Activated B cell treated with CpG ODN at 0.5 μM for 24 hours (primary cell): ENCODE results near the gene SELENOM. TPM values are rescaled to one million over a fixed set of nuclear protein-coding genes. Genes with fewer than 3 reads are reported as not detected.

Source experiments
- ATAC-seq: fragments of 200-7000 bp; cut with Tn5 transposase; one replicate; pipeline ENCODE4 v1.10.0; 2021; ENCODE audit warnings: low read depth, mild to moderate bottlenecking, moderate library complexity
- CTCF ChIA-PET: fragments of 350-600 bp; sonication (Branson Sonifier 250); formaldehyde crosslinking; loops from one replicate; lab custom pipeline; 2021; ENCODE audit warnings: antibody characterized with exemption; lab: Charles Lee
- POLR2A ChIA-PET: fragments of 350-600 bp; sonication (Branson Sonifier 250); formaldehyde crosslinking; loops from one replicate; lab custom pipeline; 2021; ENCODE audit warnings: antibody characterized with exemption; lab: Charles Lee
- DNase-seq: peaks from one replicate; pipeline ENCODE4 v3.0.0; 2022
- H3K27ac Mint-ChIP-seq: one replicate; pipeline ENCODE4 v1.8.0; 2020; ENCODE audit warnings: mixed read lengths
- H3K27me3 Mint-ChIP-seq: one replicate; pipeline ENCODE4 v1.8.0; 2021; ENCODE audit warnings: mixed read lengths
- H3K36me3 Mint-ChIP-seq: one replicate; pipeline ENCODE4 v1.8.0; 2021; ENCODE audit warnings: low read depth, mixed read lengths
- H3K4me1 Mint-ChIP-seq: one replicate; pipeline ENCODE4 v1.8.0; 2021; ENCODE audit warnings: mixed read lengths
- H3K4me3 Mint-ChIP-seq: one replicate; pipeline ENCODE4 v1.8.0; 2020; ENCODE audit warnings: mild to moderate bottlenecking, mixed read lengths
- H3K9me3 Mint-ChIP-seq: one replicate; pipeline ENCODE4 v1.8.0; 2020; ENCODE audit warnings: mixed read lengths
- intact Hi-C: fragments of 100-400 bp; cut with micrococcal nuclease; formaldehyde crosslinking; loops from one replicate; pipeline ENCODE4 v1.15.1; 2024
- total RNA-seq: library from RNA; stranded (reverse); gene quantifications from 2 replicates; pipeline ENCODE4 v1.2.3, GENCODE V29; 2022
- TF ChIP-seq, protein P1 (sequence below): fragments of 200-600 bp; IDR thresholded peaks from one replicate; pipeline ENCODE4 v1.8.0; 2022; ENCODE audit warnings: antibody characterized with exemption, mild to moderate bottlenecking

The SELENOM gene
- total RNA-seq, 1 donor from 2014 or later = 9.0 TPM

DNA sequence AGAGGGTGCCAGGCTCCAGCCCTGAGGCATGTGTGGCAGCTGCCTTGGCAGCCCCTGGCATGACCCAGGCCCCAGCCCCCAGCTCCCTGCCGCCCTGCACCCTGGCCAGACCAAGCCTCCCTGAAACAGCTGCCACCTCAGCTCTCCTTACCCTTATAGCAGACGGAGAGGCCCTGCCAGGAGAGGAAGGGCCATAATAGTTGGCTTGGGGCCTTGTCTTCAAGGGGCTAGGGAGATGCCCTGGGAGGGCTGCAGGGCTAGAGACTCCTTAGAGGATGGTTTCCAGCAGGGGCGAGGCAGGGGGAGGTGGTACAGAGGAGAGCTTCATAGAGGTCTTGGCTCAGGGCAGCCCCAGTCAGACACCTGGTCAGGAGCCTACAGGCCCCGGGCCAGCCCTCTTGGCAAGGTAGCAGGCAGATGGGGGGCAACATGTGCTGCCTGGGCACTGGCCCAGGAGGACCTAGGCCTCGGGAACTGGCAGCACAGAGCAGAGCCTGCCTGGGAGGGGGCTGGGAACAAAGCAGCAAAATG lies 13.3 kb downstream of the SELENOM start:
- Mint-ChIP-seq H3K27me3 (no peaks in the 10 kb centered on the region), H3K4me3 (no peak overlapping the region), H3K4me1 (peaks cover 15% of the 10 kb centered on the region), H3K27ac (no peak overlapping the region), H3K9me3 (no peaks in the 10 kb centered on the region), H3K36me3 (no peaks in the 10 kb centered on the region)
- no peak for ATAC-seq
- no peak for DNase-seq
- ChIA-PET POLR2A (no interaction called here), CTCF (interaction anchor here (1.6 kb wide), 1 partner anchor 117 kb away, joined by 4 read pairs; no protein-coding TSS in a partner anchor)
- intact Hi-C loops = no loop called here
- TF ChIP-seq, protein P1, sequence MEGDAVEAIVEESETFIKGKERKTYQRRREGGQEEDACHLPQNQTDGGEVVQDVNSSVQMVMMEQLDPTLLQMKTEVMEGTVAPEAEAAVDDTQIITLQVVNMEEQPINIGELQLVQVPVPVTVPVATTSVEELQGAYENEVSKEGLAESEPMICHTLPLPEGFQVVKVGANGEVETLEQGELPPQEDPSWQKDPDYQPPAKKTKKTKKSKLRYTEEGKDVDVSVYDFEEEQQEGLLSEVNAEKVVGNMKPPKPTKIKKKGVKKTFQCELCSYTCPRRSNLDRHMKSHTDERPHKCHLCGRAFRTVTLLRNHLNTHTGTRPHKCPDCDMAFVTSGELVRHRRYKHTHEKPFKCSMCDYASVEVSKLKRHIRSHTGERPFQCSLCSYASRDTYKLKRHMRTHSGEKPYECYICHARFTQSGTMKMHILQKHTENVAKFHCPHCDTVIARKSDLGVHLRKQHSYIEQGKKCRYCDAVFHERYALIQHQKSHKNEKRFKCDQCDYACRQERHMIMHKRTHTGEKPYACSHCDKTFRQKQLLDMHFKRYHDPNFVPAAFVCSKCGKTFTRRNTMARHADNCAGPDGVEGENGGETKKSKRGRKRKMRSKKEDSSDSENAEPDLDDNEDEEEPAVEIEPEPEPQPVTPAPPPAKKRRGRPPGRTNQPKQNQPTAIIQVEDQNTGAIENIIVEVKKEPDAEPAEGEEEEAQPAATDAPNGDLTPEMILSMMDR = no peak

DNA sequence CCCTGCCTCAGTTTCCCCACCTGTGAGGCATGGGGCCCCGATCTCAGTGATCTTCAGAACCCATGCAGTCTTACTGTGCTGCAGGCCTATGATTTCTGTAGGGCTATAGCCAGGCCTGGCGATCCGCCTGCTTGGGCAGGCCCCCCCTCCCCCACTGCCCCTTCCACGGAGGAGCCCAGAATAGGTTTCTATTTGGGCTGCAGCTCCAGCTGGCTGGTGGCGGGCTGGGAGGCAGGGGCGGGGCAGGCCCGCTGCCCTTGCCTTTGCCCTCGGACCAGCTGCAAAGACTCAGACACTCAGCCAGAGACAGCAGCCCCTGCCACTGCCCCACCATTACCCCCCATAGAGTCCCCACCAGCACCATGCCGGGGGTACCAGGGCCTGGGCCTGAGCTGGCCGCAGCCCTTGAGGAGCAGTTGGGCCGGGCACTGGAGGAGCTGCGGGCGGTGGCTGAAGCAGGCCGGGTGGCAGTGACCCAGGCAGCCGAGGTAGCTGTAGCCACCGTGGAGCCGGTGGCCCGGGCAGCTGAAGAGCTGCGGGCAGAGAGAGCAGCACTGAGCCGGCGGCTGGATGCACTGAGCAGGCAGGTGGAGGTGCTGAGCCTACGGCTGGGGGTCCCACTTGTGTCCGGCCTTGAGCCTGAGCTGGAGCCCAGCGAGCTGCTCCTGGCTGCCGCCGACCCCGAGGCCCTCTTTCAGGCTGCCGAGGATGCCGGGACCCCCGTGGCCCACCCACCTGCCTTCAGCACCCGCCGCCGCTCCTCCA lies 14.1 kb downstream of the SELENOM start:
- POLR2A ChIA-PET = no interaction called here

DNA sequence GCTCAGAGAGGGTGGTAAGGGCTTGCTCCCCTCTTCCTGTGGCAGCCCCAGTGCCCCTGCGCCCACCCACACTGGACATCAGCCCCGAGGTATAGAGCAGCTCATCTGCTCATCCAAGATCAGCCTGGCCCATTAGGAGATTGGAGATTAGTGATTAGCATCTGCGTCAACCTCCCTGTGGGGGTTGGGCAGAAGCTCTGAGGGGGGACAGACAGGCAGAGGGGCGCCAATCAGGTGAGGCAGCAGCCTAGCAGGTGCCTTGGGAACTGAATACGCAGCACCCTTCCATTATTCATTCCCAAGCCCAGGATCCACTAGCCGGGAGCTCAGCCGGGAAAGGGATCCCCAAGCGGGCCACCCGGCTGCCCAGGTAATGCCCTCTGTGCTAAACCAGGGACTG lies 15.2 kb downstream of the SELENOM start:
- ATAC-seq (no peak), DNase-seq (no peak)
- Mint-ChIP-seq H3K4me1 (peaks cover 22% of the 10 kb centered on the region), H3K27me3 (no peaks in the 10 kb centered on the region), H3K9me3 (no peaks in the 10 kb centered on the region), H3K36me3 (no peaks in the 10 kb centered on the region), H3K27ac (no peak overlapping the region), H3K4me3 (no peak overlapping the region)
- intact Hi-C loops = no loop called here
- ChIA-PET POLR2A (interaction anchor here (1.1 kb wide), 1 partner anchor 16 kb away, joined by 3 read pairs; no protein-coding TSS in a partner anchor), CTCF (no interaction called here)
- TF ChIP-seq, protein P1 = no peak

More for the DNA sequence above, 14.1 kb downstream of the SELENOM start:
- H3K36me3 Mint-ChIP-seq = no peaks in the 10 kb centered on the region
- no peak for DNase-seq
- H3K27ac Mint-ChIP-seq = no peak overlapping the region
- H3K27me3 Mint-ChIP-seq = no peaks in the 10 kb centered on the region
- ATAC-seq = no peak
- CTCF ChIA-PET = interaction anchor here (1.6 kb wide), 1 partner anchor 118 kb away, joined by 4 read pairs; no protein-coding TSS in a partner anchor
- no peak overlapping the region for H3K4me3 Mint-ChIP-seq
- peaks cover 22% of the 10 kb centered on the region for H3K4me1 Mint-ChIP-seq
- TF ChIP-seq, protein P1 = no peak
- intact Hi-C loops = no loop called here
- no peaks in the 10 kb centered on the region for H3K9me3 Mint-ChIP-seq

DNA sequence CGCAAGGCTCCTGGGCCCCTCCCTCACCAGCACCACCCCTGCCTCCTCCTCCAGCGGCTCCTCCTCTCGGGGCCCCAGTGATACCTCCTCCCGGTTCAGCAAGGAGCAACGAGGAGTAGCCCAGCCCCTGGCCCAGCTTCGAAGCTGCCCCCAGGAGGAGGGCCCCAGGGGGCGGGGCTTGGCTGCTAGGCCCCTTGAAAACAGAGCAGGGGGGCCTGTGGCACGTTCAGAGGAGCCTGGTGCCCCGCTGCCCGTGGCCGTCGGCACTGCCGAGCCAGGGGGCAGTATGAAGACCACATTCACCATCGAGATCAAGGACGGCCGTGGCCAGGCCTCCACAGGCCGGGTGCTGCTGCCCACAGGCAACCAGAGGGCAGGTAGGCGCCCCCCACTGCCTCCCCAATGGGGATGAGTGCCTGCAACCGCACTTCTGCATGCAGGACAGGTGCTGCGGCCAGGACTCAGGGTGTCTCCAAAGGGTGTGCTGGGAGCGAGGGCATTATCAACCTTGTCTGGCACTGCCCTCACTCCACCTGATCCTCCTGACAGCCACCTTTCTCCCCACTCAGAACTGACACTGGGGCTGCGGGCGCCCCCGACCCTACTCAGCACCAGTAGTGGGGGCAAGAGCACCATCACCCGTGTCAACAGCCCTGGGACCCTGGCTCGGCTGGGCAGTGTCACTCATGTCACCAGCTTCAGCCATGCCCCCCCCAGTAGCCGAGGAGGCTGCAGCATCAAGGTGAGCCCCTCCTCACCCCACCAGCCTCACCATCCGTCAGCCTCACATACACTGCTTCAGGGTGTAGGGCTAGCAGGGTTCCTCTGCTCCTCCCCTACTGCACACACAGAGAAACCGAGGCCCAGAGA lies 16.0 kb downstream of the SELENOM start:
- H3K36me3 Mint-ChIP-seq = no peaks in the 10 kb centered on the region
- ChIA-PET CTCF (no interaction called here), POLR2A (interaction anchor here (1.1 kb wide), 1 partner anchor 17 kb away, joined by 3 read pairs; no protein-coding TSS in a partner anchor)
- no peaks in the 10 kb centered on the region for H3K9me3 Mint-ChIP-seq
- no peak for ATAC-seq
- no peak overlapping the region for H3K4me3 Mint-ChIP-seq
- TF ChIP-seq, protein P1 = no peak
- H3K27me3 Mint-ChIP-seq = no peaks in the 10 kb centered on the region
- intact Hi-C loops = no loop called here
- no peak overlapping the region for H3K27ac Mint-ChIP-seq
- no peak for DNase-seq
- peaks cover 22% of the 10 kb centered on the region for H3K4me1 Mint-ChIP-seq
